Thyroid gland (tissue), 4 donors: Measurements from ENCODE around the gene NKTR.

Experiments used
- CTCF ChIP-seq, 6 experiments: fragments of 200-600 bp in 3 of 6; fragments of 450-650 bp in 3 of 6; sonication (generic) in 3 of 6; IDR thresholded peaks; one replicate each; pipeline ENCODE4 v1.5.1; 2016 to 2019; ENCODE audit warnings: antibody characterized with exemption in 6 of 6, mild to moderate bottlenecking in 2 of 6, inconsistent platforms in 1 of 6, moderate library complexity in 1 of 6
- POLR2A ChIP-seq, 2 donors: fragments of 450-650 bp; IDR thresholded peaks; one replicate each; pipeline ENCODE4 v1.6.1; 2017; ENCODE audit warnings: antibody characterized with exemption in 2 of 2, mild to moderate bottlenecking in 2 of 2, moderate library complexity in 1 of 2

GRCh38 chr3:42572278-42572677 is 28.2 kb upstream of the NKTR start:
- TF ChIP-seq CTCF (IDR thresholded peaks at IDR 0.05) (peak in 3 of 6 experiments; percentile 15 to 33 (median 25)), POLR2A (IDR thresholded peaks at IDR 0.05) (no peak)
